Activated T-cell treated with anti-CD3 and anti-CD28 coated beads, Interleukin-2, amount 50 U/mL, for 24 hours (primary cell): ENCODE results near the gene ZNF829.
A peak's percentile ranks its signal among the peaks of the same experiment; 100 is the strongest.

Experiments
- DNase-seq: peaks from one replicate; pipeline ENCODE4 v3.0.0-alpha.2; 2020
- H3K27ac Mint-ChIP-seq: 2 replicates; pipeline ENCODE4 v1.8.0; 2020; ENCODE audit warnings: mild to moderate bottlenecking, mixed read lengths
- H3K27me3 Mint-ChIP-seq: 2 replicates; pipeline ENCODE4 v1.8.0; 2020; ENCODE audit warnings: mixed read lengths
- H3K36me3 Mint-ChIP-seq: 2 replicates; pipeline ENCODE4 v1.8.0; 2020; ENCODE audit warnings: low read depth, mixed read lengths
- H3K4me1 Mint-ChIP-seq: 2 replicates; pipeline ENCODE4 v1.8.0; 2020; ENCODE audit warnings: low read depth, mixed read lengths
- H3K4me3 Mint-ChIP-seq: 2 replicates; pipeline ENCODE4 v1.8.0; 2020; ENCODE audit warnings: mild to moderate bottlenecking, moderate library complexity, mixed read lengths
- H3K9me3 Mint-ChIP-seq: 2 replicates; pipeline ENCODE4 v1.8.0; 2020; ENCODE audit warnings: mixed read lengths

ZNF829 gene

DNA sequence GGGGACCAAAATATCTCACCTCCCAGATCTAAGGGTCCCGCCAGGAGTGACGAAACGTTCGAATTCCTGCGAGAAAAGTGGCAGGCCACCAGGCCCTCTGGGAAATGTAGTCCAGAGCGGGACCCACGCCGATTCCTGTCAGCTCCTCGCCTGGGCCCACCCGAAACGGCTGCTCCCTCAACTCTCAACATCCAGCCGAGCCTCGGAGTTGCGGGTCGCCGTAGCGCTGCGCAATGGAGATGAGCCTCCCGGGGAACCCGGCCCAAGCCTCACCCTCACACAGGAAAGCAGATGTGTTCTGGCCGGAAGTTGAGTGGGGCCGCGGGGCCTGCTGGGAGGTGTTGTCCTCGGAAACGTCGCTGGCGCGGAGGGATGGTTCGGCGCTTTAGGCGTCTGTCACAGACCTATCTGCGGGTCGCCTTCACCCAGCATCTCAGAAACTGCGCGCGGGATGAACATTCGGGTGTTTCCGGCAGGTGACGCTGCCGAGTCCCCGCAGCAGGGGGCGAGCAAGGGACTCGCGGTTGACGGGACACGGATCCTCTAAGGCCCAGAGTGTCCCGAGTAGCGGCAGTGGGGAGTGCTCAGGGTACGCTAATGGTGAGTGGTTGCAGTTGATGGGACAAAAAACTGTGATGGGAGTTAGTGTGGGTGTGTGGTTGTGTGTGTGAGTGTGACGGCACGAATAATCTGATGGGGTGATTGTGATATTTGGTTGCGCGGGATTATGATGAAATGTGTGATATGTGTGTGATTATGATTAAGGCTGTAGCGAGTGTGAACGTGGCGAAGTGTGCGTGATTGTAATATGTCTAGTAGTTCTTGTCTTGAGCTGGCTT lies at the start of gene ZNF829, which contains the start of gene ZNF568:
TSS of gene ZNF829 (minus strand) at position 300 of the 839 bp plus-strand sequence. CDS start 1,124 bp downstream, outside the sequence.
TSS of gene ZNF568 (plus strand) at position 341 of the 839 bp plus-strand sequence. CDS start 6,439 bp downstream, outside the sequence.
- Mint-ChIP-seq H3K4me1 (peaks cover 34% of the 10 kb centered on the region), H3K36me3 (peaks cover 92% of the 10 kb centered on the region), H3K27me3 (no peaks in the 10 kb centered on the region), H3K4me3 (peak within 1 kb of the TSS; percentile 85), H3K9me3 (peaks cover 48% of the 10 kb centered on the region), H3K27ac (peak within 1 kb of the TSS; percentile 98)
- peak; percentile 93 for DNase-seq

DNA sequence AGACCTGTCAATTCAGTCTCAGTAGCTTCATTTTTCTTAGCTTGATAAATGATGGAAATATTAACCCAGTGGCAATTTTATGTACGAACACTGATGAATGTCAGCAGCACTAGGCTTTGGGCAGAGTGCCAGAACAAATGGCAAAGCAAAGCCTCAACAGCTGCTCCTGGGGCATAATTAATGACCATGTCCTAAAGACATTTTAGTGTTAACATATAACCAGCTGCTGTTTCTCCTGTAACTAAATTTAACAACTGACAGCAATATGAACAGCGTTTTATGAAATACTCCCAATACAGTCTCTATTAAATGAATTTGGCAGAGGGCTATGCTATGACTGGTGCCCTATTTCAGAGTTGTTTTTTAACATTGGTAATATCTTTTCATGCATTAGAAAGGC lies 47.2 kb upstream of the ZNF829 start:
- H3K9me3 Mint-ChIP-seq = peaks cover 43% of the 10 kb centered on the region
- no peak overlapping the region for H3K27ac Mint-ChIP-seq
- H3K36me3 Mint-ChIP-seq = peaks cover 55% of the 10 kb centered on the region
- H3K4me3 Mint-ChIP-seq = no peak overlapping the region
- H3K4me1 Mint-ChIP-seq = no peaks in the 10 kb centered on the region
- H3K27me3 Mint-ChIP-seq = no peaks in the 10 kb centered on the region
- DNase-seq = no peak

DNA sequence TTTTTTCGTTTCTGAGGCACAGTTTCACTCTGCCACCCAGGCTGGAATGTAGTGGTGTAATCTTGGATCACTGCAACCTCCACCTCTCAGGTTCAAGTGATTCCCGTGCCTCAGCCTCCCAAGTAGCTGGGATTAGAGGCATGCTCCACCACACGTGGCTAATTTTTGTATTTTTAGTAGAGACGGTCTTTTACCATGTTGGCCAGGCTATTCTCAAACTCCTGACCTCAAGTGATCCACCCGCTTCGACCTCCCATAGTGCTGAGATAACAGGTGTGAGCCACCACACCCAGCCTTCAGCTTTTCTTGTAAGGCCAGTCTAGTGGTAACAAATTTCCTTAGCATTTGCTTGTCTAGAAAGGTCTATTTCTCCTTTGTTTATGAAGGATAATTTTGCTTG lies 46.3 kb upstream of the ZNF829 start:
- Mint-ChIP-seq H3K27ac (no peak overlapping the region), H3K27me3 (no peaks in the 10 kb centered on the region), H3K36me3 (peaks cover 59% of the 10 kb centered on the region), H3K9me3 (peaks cover 52% of the 10 kb centered on the region), H3K4me1 (no peaks in the 10 kb centered on the region), H3K4me3 (no peak overlapping the region)
- no peak for DNase-seq

DNA sequence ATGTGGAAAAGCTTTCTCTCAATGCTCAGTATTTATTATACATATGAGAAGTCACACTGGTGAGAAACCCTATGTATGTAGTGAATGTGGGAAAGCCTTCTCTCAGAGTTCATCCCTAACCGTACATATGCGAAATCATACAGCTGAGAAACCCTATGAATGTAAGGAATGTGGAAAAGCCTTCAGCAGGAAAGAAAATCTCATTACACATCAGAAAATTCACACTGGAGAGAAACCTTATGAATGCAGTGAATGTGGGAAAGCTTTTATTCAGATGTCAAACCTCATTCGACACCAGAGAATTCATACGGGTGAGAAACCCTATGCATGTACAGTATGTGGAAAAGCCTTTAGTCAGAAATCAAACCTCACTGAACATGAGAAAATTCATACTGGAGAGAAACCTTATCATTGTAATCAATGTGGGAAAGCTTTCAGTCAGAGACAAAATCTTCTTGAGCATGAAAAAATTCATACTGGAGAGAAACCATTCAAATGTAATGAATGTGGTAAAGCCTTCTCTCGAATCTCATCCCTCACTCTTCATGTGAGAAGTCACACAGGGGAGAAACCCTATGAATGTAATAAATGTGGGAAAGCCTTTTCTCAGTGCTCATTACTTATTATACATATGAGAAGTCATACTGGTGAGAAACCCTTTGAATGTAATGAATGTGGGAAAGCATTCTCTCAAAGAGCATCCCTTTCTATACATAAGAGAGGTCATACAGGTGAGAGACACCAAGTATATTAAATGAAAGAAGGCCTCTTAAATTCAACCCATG lies 34.4 kb upstream of the ZNF829 start:
- Mint-ChIP-seq H3K27ac (no peak overlapping the region), H3K36me3 (peaks cover 79% of the 10 kb centered on the region)

DNA sequence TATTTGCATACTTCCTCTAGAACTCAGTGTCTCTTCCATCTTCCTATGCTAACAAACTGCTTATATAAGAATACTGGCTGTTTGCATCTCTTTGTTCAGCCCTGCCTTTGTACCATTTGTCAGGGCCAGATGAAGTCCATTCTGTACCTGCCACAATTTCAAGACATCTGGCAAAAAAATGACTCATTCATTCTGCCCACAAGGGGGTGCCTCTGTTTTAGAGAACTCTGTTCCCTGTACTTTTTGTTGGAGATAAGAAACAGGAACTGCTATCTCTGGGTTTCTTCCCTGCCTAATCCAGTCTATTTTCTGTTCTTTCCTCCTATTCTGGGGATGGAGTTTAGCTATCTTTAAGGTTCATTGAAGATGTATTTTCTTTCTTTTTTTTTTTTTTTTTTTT lies 23.1 kb upstream of the ZNF829 start:
- peaks cover 97% of the 10 kb centered on the region for H3K36me3 Mint-ChIP-seq

More for the DNA sequence above, 34.4 kb upstream of the ZNF829 start:
- Mint-ChIP-seq H3K4me1 (no peaks in the 10 kb centered on the region), H3K9me3 (peaks cover 55% of the 10 kb centered on the region), H3K27me3 (no peaks in the 10 kb centered on the region), H3K4me3 (no peak overlapping the region)
- no peak for DNase-seq

DNA sequence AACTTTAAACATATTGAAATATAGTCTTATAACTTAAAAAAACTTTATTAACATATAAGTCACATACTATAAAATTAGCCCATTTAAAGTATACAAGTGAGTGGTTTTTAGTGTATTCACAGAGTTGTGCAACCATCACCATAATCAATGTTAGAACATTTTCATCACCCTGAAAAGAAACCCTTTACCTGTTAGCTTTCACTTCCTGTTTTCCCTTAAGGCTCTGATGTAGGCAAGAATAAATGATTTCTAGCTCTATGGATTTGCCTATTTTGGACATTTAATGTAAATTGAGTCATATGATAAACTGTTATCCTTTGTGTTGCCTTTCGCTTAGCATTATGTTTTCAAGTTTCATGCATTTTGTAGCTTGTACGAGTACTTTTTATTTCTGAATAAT lies 15.6 kb upstream of the ZNF829 start:
- Mint-ChIP-seq H3K27me3 (no peaks in the 10 kb centered on the region), H3K4me3 (no peak overlapping the region), H3K27ac (no peak overlapping the region), H3K36me3 (peaks cover 90% of the 10 kb centered on the region), H3K9me3 (peaks cover 45% of the 10 kb centered on the region), H3K4me1 (no peaks in the 10 kb centered on the region)
- DNase-seq = no peak

More for the DNA sequence above, 23.1 kb upstream of the ZNF829 start:
- no peaks in the 10 kb centered on the region for H3K4me1 Mint-ChIP-seq
- no peak overlapping the region for H3K4me3 Mint-ChIP-seq
- peaks cover 63% of the 10 kb centered on the region for H3K9me3 Mint-ChIP-seq
- no peak overlapping the region for H3K27ac Mint-ChIP-seq
- no peaks in the 10 kb centered on the region for H3K27me3 Mint-ChIP-seq
- no peak for DNase-seq

DNA sequence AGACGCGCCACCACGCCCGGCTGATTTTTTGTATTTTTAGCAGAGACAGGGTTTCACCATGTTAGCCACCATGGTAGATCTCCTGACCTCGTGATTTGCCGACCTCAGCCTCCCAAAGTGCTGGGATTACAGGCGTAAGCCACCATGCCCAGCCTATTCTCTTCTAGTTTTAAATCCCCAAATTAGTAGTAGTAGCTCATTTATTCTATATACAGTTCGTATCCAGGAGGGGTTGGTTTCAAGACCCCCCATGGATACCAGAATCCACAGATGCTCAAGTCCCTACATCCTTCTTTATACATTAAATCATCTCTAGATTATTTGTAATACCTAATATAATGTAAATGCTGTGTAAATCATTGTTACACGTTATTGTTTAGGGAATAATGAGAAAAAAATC lies 2.0 kb upstream of the ZNF829 start:
- Mint-ChIP-seq H3K4me1 (peaks cover 34% of the 10 kb centered on the region), H3K9me3 (peaks cover 51% of the 10 kb centered on the region), H3K36me3 (peaks cover 91% of the 10 kb centered on the region), H3K4me3 (no peak overlapping the region), H3K27ac (no peak overlapping the region), H3K27me3 (no peaks in the 10 kb centered on the region)
- no peak for DNase-seq

DNA sequence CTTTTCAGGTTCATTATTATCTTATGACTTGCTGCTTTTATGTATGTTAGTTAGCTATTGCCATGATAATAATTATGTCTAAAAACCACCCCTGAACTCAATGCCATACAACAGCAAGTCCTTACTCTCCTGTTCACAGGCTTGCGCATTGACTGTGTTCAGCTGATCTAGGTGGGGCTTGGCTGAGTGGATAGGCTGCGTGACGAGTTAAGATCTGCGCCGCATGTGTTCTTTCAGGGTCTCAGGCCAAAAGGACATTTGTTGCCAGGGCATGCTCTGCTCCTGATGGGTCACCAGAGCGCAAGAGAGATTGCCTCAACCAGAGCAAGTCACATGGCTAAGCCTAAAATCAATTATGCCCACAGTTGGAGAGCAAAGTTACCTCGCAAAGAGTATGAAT lies 900 bp upstream of the ZNF829 start:
- peak; percentile 32 for DNase-seq
- Mint-ChIP-seq H3K4me1 (peaks cover 34% of the 10 kb centered on the region), H3K27ac (peak overlapping the region; percentile 98), H3K4me3 (peak overlapping the region; percentile 85), H3K27me3 (no peaks in the 10 kb centered on the region), H3K36me3 (peaks cover 92% of the 10 kb centered on the region), H3K9me3 (peaks cover 47% of the 10 kb centered on the region)

DNA sequence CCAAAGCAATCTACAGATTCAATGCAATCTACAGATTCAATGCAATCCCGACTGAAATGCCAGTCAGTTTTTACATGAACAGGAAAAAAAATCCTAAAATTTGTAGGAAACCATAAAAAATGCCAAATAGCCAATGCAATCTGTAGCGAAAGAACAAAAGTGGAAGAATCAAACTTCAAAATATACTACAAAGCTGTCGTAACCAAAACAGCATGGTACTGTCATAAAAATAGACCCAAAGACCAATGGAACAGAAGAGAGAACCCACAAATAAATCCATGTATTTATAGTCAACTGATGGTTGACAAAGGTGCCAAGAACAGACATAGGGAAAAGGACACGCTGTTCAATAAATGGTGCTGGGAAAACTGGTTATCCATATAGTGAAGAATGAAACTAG lies 17.7 kb downstream of the ZNF829 start:
- no peak for DNase-seq
- H3K9me3 Mint-ChIP-seq = peaks cover 49% of the 10 kb centered on the region
- H3K27me3 Mint-ChIP-seq = no peaks in the 10 kb centered on the region
- H3K27ac Mint-ChIP-seq = no peak overlapping the region
- H3K36me3 Mint-ChIP-seq = peaks cover 96% of the 10 kb centered on the region
- no peak overlapping the region for H3K4me3 Mint-ChIP-seq
- H3K4me1 Mint-ChIP-seq = no peaks in the 10 kb centered on the region

DNA sequence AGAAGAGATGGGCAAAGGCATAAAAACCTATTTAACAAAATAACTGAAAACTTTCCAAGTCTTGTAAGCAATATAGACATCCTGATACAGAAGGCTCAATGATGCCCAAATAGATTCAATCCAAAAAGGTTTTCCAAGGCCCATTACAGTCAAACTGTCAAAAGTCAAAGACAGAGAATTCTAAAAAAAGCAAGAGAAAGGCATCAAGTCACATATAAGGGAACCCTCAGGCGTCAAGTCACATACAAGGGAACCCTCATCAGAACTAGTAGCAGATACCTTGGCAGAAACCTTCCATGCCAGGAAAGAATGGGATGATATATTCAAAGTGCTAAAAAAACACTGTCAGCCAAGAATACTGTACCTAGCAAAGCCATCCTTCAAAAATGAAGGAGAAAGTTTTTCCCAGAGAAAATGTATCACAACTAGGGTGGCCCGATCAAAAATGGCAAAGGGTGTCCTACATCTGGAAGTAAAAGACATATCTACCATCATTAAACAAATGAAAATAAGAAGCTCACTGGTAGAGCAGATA lies 21.2 kb downstream of the ZNF829 start:
- Mint-ChIP-seq H3K4me3 (no peak overlapping the region), H3K9me3 (peaks cover 65% of the 10 kb centered on the region), H3K4me1 (no peaks in the 10 kb centered on the region), H3K27me3 (no peaks in the 10 kb centered on the region), H3K36me3 (peaks cover 96% of the 10 kb centered on the region), H3K27ac (no peak overlapping the region)
- no peak for DNase-seq

DNA sequence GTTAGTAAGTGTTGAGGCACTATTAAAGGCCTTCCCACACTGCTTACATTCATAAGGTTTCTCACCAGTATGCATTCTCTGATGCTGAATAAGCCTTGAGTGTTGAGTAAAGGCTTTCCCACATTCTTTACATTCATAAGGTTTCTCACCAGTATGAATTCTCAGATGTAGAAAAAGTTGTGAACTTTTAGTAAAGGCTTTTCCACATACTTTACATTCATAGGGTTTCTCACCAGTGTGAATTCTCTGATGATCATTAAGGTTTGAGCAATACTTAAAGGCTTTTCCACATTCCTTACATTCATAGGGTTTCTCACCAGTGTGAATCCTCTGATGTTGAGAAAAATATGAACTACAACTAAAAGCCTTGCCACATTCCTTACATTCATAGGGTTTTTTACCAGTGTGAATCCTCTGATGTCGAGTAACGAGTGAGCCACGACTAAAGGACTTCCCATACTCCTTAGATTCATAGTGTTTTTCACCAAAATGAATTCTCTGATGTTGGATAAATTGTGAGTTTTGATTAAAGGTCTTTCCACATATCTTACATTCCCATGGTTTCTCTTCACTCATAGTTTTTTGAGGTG lies 24.2 kb downstream of the ZNF829 start:
- Mint-ChIP-seq H3K36me3 (peaks cover 88% of the 10 kb centered on the region), H3K27me3 (no peaks in the 10 kb centered on the region), H3K27ac (no peak overlapping the region), H3K4me3 (no peak overlapping the region), H3K9me3 (peaks cover 62% of the 10 kb centered on the region), H3K4me1 (no peaks in the 10 kb centered on the region)
- DNase-seq = no peak

DNA sequence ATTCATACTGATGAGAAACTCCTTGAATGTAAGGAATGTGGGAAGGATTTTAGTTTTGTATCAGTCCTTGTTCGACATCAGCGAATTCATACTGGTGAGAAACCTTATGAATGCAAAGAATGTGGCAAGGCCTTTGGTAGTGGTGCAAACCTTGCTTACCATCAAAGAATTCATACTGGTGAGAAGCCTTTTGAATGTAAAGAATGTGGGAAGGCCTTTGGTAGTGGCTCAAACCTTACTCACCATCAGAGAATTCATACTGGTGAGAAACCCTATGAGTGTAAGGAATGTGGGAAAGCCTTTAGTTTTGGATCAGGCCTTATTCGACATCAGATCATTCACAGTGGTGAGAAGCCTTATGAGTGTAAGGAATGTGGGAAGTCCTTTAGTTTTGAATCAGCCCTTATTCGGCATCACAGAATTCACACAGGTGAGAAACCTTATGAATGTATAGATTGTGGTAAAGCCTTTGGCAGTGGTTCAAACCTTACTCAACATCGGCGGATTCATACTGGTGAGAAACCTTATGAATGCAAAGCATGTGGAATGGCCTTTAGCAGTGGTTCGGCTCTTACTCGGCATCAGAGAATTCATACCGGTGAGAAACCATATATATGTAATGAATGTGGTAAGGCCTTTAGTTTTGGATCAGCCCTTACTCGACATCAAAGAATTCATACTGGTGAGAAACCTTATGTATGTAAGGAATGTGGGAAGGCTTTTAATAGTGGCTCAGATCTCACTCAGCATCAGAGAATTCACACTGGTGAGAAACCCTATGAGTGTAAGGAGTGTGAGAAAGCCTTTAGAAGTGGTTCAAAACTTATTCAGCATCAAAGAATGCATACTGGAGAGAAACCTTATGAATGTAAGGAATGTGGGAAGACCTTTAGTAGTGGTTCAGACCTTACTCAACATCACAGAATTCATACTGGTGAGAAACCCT lies 38.8 kb downstream of the ZNF829 start:
- Mint-ChIP-seq H3K36me3 (peaks cover 84% of the 10 kb centered on the region), H3K9me3 (peaks cover 52% of the 10 kb centered on the region), H3K27me3 (no peaks in the 10 kb centered on the region), H3K4me1 (no peaks in the 10 kb centered on the region), H3K27ac (no peak overlapping the region), H3K4me3 (no peak overlapping the region)
- DNase-seq = no peak

DNA sequence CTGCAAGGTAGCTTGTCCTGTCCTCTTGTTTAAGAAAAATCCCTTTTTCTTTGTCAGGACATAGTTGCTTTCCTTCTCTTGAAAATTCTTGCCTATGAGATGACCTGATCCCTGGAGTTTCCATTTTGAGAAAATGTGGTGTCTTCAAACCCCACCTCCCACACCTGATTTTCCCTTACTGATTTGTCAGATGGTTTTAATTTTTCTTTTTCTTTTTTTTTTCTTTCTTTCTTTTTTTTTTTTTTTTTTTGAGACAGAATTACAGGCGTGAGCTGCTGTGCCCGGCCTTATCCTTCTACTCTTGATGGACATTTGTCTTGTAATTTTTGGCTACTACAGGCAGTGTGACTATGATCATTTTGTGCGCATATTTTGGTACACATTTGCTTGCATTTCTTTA lies 64.2 kb downstream of the ZNF829 start:
- Mint-ChIP-seq H3K4me3 (no peak overlapping the region), H3K27ac (no peak overlapping the region), H3K9me3 (peaks cover 26% of the 10 kb centered on the region), H3K4me1 (peaks cover 15% of the 10 kb centered on the region), H3K27me3 (no peaks in the 10 kb centered on the region), H3K36me3 (peaks cover 33% of the 10 kb centered on the region)
- DNase-seq = no peak
